Lower lobe of right lung (tissue), 2 donors: ENCODE measurements around the gene ARMC5. TPM values are rescaled to one million over a fixed set of nuclear protein-coding genes. Genes with fewer than 3 reads are reported as not detected.

Experiments
- ATAC-seq, 2 donors: fragments of 200-7000 bp; cut with Tn5 transposase; one replicate each; pipeline ENCODE4 v1.9.1; 2020 to 2022; ENCODE audit warnings: mild to moderate bottlenecking in 2 of 2, moderate library complexity in 2 of 2
- DNase-seq: peaks from one replicate; pipeline ENCODE4 v3.0.0-alpha.2; 2020
- H3K27ac ChIP-seq: fragments of 200-600 bp; one replicate; pipeline ENCODE4 v1.8.0; 2022
- H3K27me3 ChIP-seq: fragments of 200-600 bp; one replicate; pipeline ENCODE4 v1.8.0; 2022; ENCODE audit warnings: low read depth
- H3K36me3 ChIP-seq: fragments of 200-600 bp; one replicate; pipeline ENCODE4 v1.8.0; 2022; ENCODE audit warnings: mild to moderate bottlenecking
- H3K4me1 ChIP-seq: fragments of 200-600 bp; one replicate; pipeline ENCODE4 v1.8.0; 2022
- H3K4me3 ChIP-seq: fragments of 200-600 bp; one replicate; pipeline ENCODE4 v1.8.0; 2022; ENCODE audit warnings: mild to moderate bottlenecking
- H3K9me3 ChIP-seq: fragments of 200-600 bp; one replicate; pipeline ENCODE4 v1.8.0; 2022
- intact Hi-C: fragments of 100-400 bp; cut with DNase I; formaldehyde crosslinking; loops from one replicate; pipeline ENCODE4 v1.11.0; 2022
- total RNA-seq: library from RNA; stranded (reverse); fragmentation: NEBNext Ultra II Directional; extraction: Animal tissue kit (Norgen Biotek cat#: 25700); gene quantifications from one replicate; pipeline ENCODE4 v1.2.1, GENCODE V29; 2021
- TF ChIP-seq, protein P1 (sequence below): fragments of 200-600 bp; IDR thresholded peaks from one replicate; pipeline ENCODE4 v1.8.0; 2022; ENCODE audit warnings: antibody characterized with exemption, mild to moderate bottlenecking
- donor health status: DM: no; HTN: yes; CAD: no; lungs with severe emphysema.

Gene ARMC5
- total RNA-seq, 1 donor from 2014 or later: 9.6 TPM

DNA sequence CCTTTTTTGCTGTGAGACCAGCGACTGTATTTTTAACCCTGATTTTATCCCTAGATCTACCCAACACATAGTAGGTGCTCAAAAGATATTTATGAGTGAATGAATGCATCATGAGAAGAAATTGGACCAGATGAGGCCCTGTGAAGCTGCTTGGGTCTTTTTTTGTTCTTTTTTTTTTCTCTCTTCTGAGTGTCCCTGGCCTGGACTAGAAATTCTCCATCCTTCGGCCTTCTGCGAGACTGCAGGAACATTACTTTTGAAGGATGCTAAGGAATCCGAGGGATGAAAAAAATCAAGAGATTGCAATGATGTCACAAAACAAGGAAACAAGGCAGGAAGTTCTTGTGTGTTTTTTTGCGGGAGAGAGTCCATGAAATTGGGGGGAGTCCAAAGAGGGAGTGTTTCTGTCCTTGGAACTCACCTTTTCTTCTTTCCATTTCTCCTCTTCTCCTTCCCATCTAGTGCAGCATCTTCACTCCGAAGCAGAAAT, 49.5 kb downstream of the ARMC5 start:
- ATAC-seq: peak in 1 of 2 donors; percentile 10
- intact Hi-C loops: no loop called here
- peaks cover 14% of the 10 kb centered on the region for H3K36me3 ChIP-seq
- no peaks in the 10 kb centered on the region for H3K9me3 ChIP-seq
- peaks cover 39% of the 10 kb centered on the region for H3K4me1 ChIP-seq
- peak overlapping the region; percentile 96 for H3K27ac ChIP-seq
- H3K4me3 ChIP-seq: peak overlapping the region; percentile 96
- H3K27me3 ChIP-seq: no peaks in the 10 kb centered on the region
- no peak for DNase-seq
- TF ChIP-seq, protein P1, sequence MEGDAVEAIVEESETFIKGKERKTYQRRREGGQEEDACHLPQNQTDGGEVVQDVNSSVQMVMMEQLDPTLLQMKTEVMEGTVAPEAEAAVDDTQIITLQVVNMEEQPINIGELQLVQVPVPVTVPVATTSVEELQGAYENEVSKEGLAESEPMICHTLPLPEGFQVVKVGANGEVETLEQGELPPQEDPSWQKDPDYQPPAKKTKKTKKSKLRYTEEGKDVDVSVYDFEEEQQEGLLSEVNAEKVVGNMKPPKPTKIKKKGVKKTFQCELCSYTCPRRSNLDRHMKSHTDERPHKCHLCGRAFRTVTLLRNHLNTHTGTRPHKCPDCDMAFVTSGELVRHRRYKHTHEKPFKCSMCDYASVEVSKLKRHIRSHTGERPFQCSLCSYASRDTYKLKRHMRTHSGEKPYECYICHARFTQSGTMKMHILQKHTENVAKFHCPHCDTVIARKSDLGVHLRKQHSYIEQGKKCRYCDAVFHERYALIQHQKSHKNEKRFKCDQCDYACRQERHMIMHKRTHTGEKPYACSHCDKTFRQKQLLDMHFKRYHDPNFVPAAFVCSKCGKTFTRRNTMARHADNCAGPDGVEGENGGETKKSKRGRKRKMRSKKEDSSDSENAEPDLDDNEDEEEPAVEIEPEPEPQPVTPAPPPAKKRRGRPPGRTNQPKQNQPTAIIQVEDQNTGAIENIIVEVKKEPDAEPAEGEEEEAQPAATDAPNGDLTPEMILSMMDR: no peak

GRCh38 chr16:31513126-31513525, 53.8 kb downstream of the ARMC5 start:
- no peaks in the 10 kb centered on the region for H3K27me3 ChIP-seq
- intact Hi-C loops: no loop called here
- H3K27ac ChIP-seq: no peak overlapping the region
- H3K4me1 ChIP-seq: peaks cover 16% of the 10 kb centered on the region
- H3K4me3 ChIP-seq: no peak overlapping the region
- TF ChIP-seq, protein P1: no peak
- no peaks in the 10 kb centered on the region for H3K36me3 ChIP-seq
- DNase-seq (no peak), ATAC-seq (no peak)
- H3K9me3 ChIP-seq: no peaks in the 10 kb centered on the region

DNA sequence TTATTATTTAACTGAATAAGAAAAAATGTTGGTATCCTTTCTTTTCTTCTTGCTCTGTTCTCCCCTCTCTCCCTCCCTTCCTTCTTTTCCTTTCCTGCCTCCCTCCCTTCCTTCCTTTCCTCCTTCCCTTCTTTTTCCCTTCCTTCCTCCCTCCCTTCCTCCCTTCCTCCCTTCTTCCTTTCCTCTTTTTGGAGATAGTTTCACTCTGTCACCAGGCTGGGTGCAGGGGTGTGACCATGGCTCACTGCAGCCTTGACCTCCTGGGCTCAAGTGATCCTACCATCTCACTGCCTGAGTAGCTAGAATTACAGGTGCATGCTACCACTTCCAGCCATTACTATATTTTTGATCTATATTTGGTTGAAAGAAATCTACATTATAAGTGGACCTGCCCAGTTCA, 54.6 kb downstream of the ARMC5 start:
- Histone ChIP-seq H3K9me3 (no peaks in the 10 kb centered on the region), H3K36me3 (no peaks in the 10 kb centered on the region), H3K4me1 (peaks cover 14% of the 10 kb centered on the region), H3K4me3 (no peak overlapping the region), H3K27ac (no peak overlapping the region), H3K27me3 (no peaks in the 10 kb centered on the region)
- intact Hi-C loops: no loop called here
- ATAC-seq (no peak), DNase-seq (no peak)
- TF ChIP-seq, protein P1: no peak

Other genes with a start within 250 kb of the ARMC5 start
- gene TRIM72, start 245.4 kb upstream of the ARMC5 start, total RNA-seq: 0.06 TPM
- not detected for gene PYDC1, start 242.4 kb upstream of the ARMC5 start, total RNA-seq
- 49.5 TPM for gene ITGAM, start 199.5 kb upstream of the ARMC5 start, total RNA-seq
- 188 TPM for gene ITGAX, start 104.3 kb upstream of the ARMC5 start, total RNA-seq
- 0.62 TPM for gene ITGAD, start 66.2 kb upstream of the ARMC5 start, total RNA-seq
- not detected for gene COX6A2, start 31.1 kb upstream of the ARMC5 start, total RNA-seq
- gene ZNF843, start 16.7 kb upstream of the ARMC5 start, total RNA-seq: 0.89 TPM
- gene TGFB1I1, start 12.7 kb downstream of the ARMC5 start, total RNA-seq: 32.5 TPM
- 2.0 TPM for gene SLC5A2, start 23.6 kb downstream of the ARMC5 start, total RNA-seq
- 54.9 TPM for gene RUSF1, start 48.9 kb downstream of the ARMC5 start, total RNA-seq
- gene AHSP, start 68.4 kb downstream of the ARMC5 start, total RNA-seq: not detected